ENCODE data around the gene ARFGAP1. TPM values are rescaled to one million over a fixed set of nuclear protein-coding genes. Genes with fewer than 3 reads are reported as not detected.

Gene ARFGAP1
- total and polyA plus RNA-seq, 2 of the 8 experiments (the other 6 are each of a cell fraction or from before 2014, with no cell fraction given), result 93.7 to 100 TPM

DNA sequence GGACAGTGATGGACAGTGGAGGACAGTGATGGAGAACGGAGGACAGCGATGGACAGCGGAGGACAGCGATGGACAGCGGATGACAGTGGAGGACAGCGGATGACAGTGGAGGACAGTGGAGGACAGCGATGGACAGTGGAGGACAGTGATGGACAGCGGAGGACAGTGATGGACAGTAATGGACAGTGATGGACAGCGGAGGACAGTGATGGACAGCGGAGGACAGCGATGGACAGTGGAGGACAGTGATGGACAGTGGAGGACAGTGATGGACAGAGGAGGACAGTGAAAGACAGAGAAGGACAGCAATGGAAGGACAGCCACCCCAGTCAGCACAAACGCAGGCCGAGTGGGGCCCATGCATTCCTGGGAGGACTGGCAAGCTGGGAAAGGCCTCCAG is 15.0 kb upstream of the ARFGAP1 start:
- H3K14ac ChIP-seq (ENCODE audit: insufficient read length), result no peak overlapping the region
- no peak overlapping the region for H3K9ac ChIP-seq (replicated peaks in 1 of 4; ENCODE audit: extremely low read depth in 1 of 4, low read depth in 3 of 4, low read length in 3 of 4)
- H2BK20ac ChIP-seq (ENCODE audit: low read length), result no peak overlapping the region
- DNase-seq (ENCODE audit: low read depth in 1 of 2, low spot score in 2 of 2), result no peak
- no peak overlapping the region; the same call in 1 of the 2 replicates for H2BK5ac ChIP-seq (ENCODE audit: low read depth, low read length)
- H3K4me3 ChIP-seq (ENCODE audit: extremely low read depth in 1 of 4, insufficient read depth in 2 of 4, low read depth in 3 of 4, low read length in 4 of 4), result no peak overlapping the region
- H3K9me3 ChIP-seq (ENCODE audit: insufficient read depth in 2 of 2, low read depth in 1 of 2, low read length in 1 of 2), result no peaks in the 10 kb centered on the region
- H2BK12ac ChIP-seq (ENCODE audit: low read depth, low read length), result peak overlapping the region; percentile 93; the same call in 1 of the 2 replicates
- H4K8ac ChIP-seq (ENCODE audit: extremely low read depth, insufficient read depth, low read length), result no peak overlapping the region; the same call in 1 of the 2 replicates
- 91% methylated on average over 12 of the region's 13 CpGs; no CpG with 5 or more reads in 1 of the 2 experiments for WGBS, 2 experiments (ENCODE audit: extremely low coverage in 1 of 2, insufficient coverage in 1 of 2, insufficient read length in 1 of 2, insufficient replicate concordance in 2 of 2, low coverage in 1 of 2, low lambda C conversion rate in 2 of 2, missing lambda C conversion rate in 1 of 2)
- no peak for FAIRE-seq
- ChIA-PET POLR2A (ENCODE audit: partially characterized antibody) (interaction anchor here (1.0 to 1.6 kb wide), 2 partner anchors 23 to 38 kb away, joined by 3 to 4 read pairs; no protein-coding TSS in a partner anchor), CTCF (ENCODE audit: partially characterized antibody) (interaction anchor here (0.8 to 4.1 kb wide), 4 partner anchors 24 to 120 kb away, joined by 3 to 40 read pairs (median 20); no protein-coding TSS in a partner anchor)
- no peaks in the 10 kb centered on the region; a peak in 1 of 8 replicates for H3K36me3 ChIP-seq (ENCODE audit: control insufficient read depth in 2 of 4, insufficient read depth in 4 of 4, low read length in 3 of 4)
- H3K79me1 ChIP-seq (ENCODE audit: low read depth, low read length), result no peaks in the 10 kb centered on the region; the same call in 1 of the 2 replicates
- peaks cover 0 to 4% of the 10 kb centered on the region in 2 experiments for H4K20me1 ChIP-seq (replicated peaks in 1 of 2; ENCODE audit: control insufficient read depth in 1 of 2, insufficient read depth in 2 of 2, low read length in 2 of 2)
- no peaks in the 10 kb centered on the region for H3K79me2 ChIP-seq (ENCODE audit: control insufficient read depth in 1 of 2, insufficient read depth in 2 of 2, low read length in 2 of 2)
- TF ChIP-seq RNF2 (IDR thresholded peaks at IDR 0.05; ENCODE audit: borderline replicate concordance, low read depth, low read length, missing control alignments, poor library complexity, severe bottlenecking) (no peak), CREB1 (IDR thresholded peaks at IDR 0.05) (no peak), FOSL1 (IDR thresholded peaks at IDR 0.05; ENCODE audit: insufficient read depth, low read depth, low read length) (no peak), SP4 (IDR thresholded peaks at IDR 0.05; ENCODE audit: low read length) (no peak), TEAD4 (IDR thresholded peaks at IDR 0.05; ENCODE audit: low read depth, low read length) (no peak), JUND (IDR thresholded peaks at IDR 0.05; ENCODE audit: low read length) (no peak), ATF2 (IDR thresholded peaks at IDR 0.05; ENCODE audit: low read length) (no peak), POLR2AphosphoS5 (IDR thresholded peaks at IDR 0.05; ENCODE audit: low read depth, low read length) (no peak), BRCA1 (IDR thresholded peaks at IDR 0.05; ENCODE audit: low read depth, low read length) (no peak), RAD21 (IDR thresholded peaks at IDR 0.05 in 1 of 2, conservative IDR thresholded peaks at IDR 0.05 in 1 of 2; ENCODE audit: low read depth in 2 of 2, low read length in 2 of 2) (no peak), NRF1 (IDR thresholded peaks at IDR 0.05; ENCODE audit: low read depth, low read length) (no peak), SP2 (IDR thresholded peaks at IDR 0.05; ENCODE audit: low read length) (no peak)
- H2BK15ac ChIP-seq (ENCODE audit: low read length), result peak overlapping the region; percentile 72; the same call in 1 of the 2 replicates
- H3K27me3 ChIP-seq (replicated peaks in 1 of 4; ENCODE audit: control insufficient read depth in 3 of 4, extremely low read depth in 1 of 4, insufficient read depth in 3 of 4, low read length in 3 of 4), result peaks cover 4 to 41% (median 30%) of the 10 kb centered on the region in 4 experiments
- H2AK5ac ChIP-seq (ENCODE audit: low read depth, low read length), result peak overlapping the region; percentile 91
- H3K18ac ChIP-seq (ENCODE audit: extremely low read depth, low read length), result no peak overlapping the region
- H3K4me2 ChIP-seq (ENCODE audit: insufficient read depth in 1 of 2, low read depth in 2 of 2, low read length in 2 of 2), result no peak overlapping the region
- H3K56ac ChIP-seq (replicated peaks; ENCODE audit: insufficient read length, low read depth, low read length), result no peak overlapping the region
- H3K23ac ChIP-seq (ENCODE audit: insufficient read length), result no peak overlapping the region
- H3K23me2 ChIP-seq (ENCODE audit: low read depth, low read length), result peaks cover 13% of the 10 kb centered on the region; the same call in 1 of the 2 replicates
- H3K4me1 ChIP-seq (replicated peaks in 1 of 4; ENCODE audit: control insufficient read depth in 3 of 4, insufficient read depth in 4 of 4, low read length in 3 of 4), result peaks cover 2 to 18% (median 15%) of the 10 kb centered on the region in 4 experiments
- H2BK120ac ChIP-seq (replicated peaks; ENCODE audit: low read depth, low read length), result no peak overlapping the region
- no peak overlapping the region for H4K5ac ChIP-seq (ENCODE audit: insufficient read length, low read depth, low read length)
- no peak overlapping the region for H4K91ac ChIP-seq (replicated peaks; ENCODE audit: insufficient read length, low read length)
- no peak overlapping the region for H3K27ac ChIP-seq (ENCODE audit: low read depth, low read length)
- H3K4ac ChIP-seq (replicated peaks; ENCODE audit: insufficient read length, low read depth, low read length), result no peak overlapping the region
- H2AFZ ChIP-seq (ENCODE audit: low read length), result no peak overlapping the region
